Activated gamma-delta T cell (primary cell): ENCODE data around the gene CDCP2.

Experiments used
- DNase-seq: peaks from one replicate; lab custom pipeline; 2025; lab: John Stamatoyannopoulos, UW

The CDCP2 gene

GRCh38 chr1:54094001-54094729 lies 58.6 kb downstream of the CDCP2 start:
- DNase-seq: no peak

GRCh38 chr1:54091666-54092065 lies 61.1 kb downstream of the CDCP2 start:
- DNase-seq: no peak

DNA sequence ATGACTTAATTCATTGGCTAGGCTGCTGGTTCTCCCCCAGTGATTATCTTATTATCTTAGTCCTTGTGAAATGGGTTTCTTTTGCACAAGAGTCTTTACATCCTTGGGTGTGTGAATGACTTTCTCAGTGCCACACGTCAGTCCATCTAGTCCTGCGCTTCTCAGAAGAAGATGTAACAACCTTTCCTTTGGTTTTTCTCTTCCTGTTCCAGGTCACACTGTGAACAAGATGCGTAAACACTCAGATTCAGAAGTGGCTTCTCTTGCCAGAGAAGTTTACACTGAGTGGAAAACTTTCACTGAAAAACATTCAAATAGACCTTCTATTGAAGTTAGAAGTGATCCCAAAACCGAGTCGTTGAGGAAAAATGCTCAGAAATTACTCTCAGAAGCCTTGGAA lies 64.4 kb downstream of the CDCP2 start:
- DNase-seq: no peak

- DNase-seq: no peak
These were observed 66.0 kb downstream of the CDCP2 start for GRCh38 chr1:54086754-54087153.

- DNase-seq: no peak
These were observed 68.0 kb downstream of the CDCP2 start for GRCh38 chr1:54084794-54085193.
